Esophagus muscularis mucosa (tissue), 4 donors: ENCODE data around the gene C10orf71. TPM values are rescaled to one million over a fixed set of nuclear protein-coding genes. Genes with fewer than 3 reads are reported as not detected.

Experiments
- DNase-seq: peaks from one replicate; pipeline ENCODE4 v3.0.0-alpha.2; 2017; ENCODE audit errors: extremely low spot score
- H3K27ac ChIP-seq, 4 donors: fragments of 200-600 bp; sonication (generic); replicated peaks in 1 of 4; 1 replicate in 3 of 4; 2 replicates in 1 of 4; pipeline ENCODE4 v1.5.1; 2016 to 2019; ENCODE audit warnings: mild to moderate bottlenecking in 1 of 4
- H3K27me3 ChIP-seq, 4 donors: fragments of 200-600 bp; sonication (generic); one replicate each; pipeline versions ENCODE4 v1.5.1 to v1.6.0; 2016 to 2019
- H3K36me3 ChIP-seq, 4 donors: fragments of 200-600 bp; sonication (generic); one replicate each; pipeline ENCODE4 v1.5.1; 2016 to 2019
- H3K4me1 ChIP-seq, 4 donors: fragments of 200-600 bp; sonication (generic); one replicate each; pipeline ENCODE4 v1.5.1; 2016 to 2019
- H3K4me3 ChIP-seq, 4 donors: fragments of 200-600 bp; sonication (generic); 1 replicate in 2 of 4; 2 replicates in 2 of 4; pipeline ENCODE4 v1.5.1; 2016 to 2019; ENCODE audit warnings: mild to moderate bottlenecking in 4 of 4, moderate library complexity in 1 of 4
- H3K9me3 ChIP-seq, 4 donors: fragments of 200-600 bp; sonication (generic); 1 replicate in 3 of 4; 2 replicates in 1 of 4; pipeline ENCODE4 v1.5.1; 2016 to 2019
- EP300 ChIP-seq: sonication (generic); formaldehyde crosslinking; IDR thresholded peaks from one replicate; pipeline ENCODE4 v1.6.1; 2017; ENCODE audit warnings: antibody characterized with exemption
- POLR2A ChIP-seq: fragments of 450-650 bp; IDR thresholded peaks from one replicate; pipeline ENCODE4 v1.6.1; 2017; ENCODE audit warnings: antibody characterized with exemption, moderate library complexity, mild to moderate bottlenecking, low read depth
- POLR2AphosphoS5 ChIP-seq, 2 donors: sonication (generic); formaldehyde crosslinking; IDR thresholded peaks; one replicate each; pipeline ENCODE4 v1.6.1; 2017; ENCODE audit warnings: antibody characterized with exemption in 2 of 2
- WGBS: methylation state at CpG from one replicate; pipeline ENCODE4 v1.1.5; 2018; 5-methylcytosine and 5-hydroxymethylcytosine counted together
- intact Hi-C: fragments of 100-400 bp; cut with DNase I; formaldehyde crosslinking; loops from one replicate; pipeline ENCODE4 v1.15.1; 2023
- total RNA-seq, 4 donors: library from RNA; depleted of rRNA; stranded (reverse); fragments of >200 nt; gene quantifications; one replicate each; pipeline versions ENCODE4 v1.1.0 to v1.2.1, GENCODE V29; 2016
- TF ChIP-seq, protein P1 (sequence below), 3 experiments: fragments of 200-600 bp in 2 of 3; fragments of 450-650 bp in 1 of 3; sonication (generic) in 2 of 3; IDR thresholded peaks; one replicate each; pipeline ENCODE4 v1.5.1; 2017 to 2019; ENCODE audit warnings: antibody characterized with exemption in 3 of 3, mild to moderate bottlenecking in 2 of 3, moderate library complexity in 1 of 3

The C10orf71 gene
- total RNA-seq, 4 donors from 2014 or later, result 0.06 to 0.42 TPM; not detected in 2

DNA sequence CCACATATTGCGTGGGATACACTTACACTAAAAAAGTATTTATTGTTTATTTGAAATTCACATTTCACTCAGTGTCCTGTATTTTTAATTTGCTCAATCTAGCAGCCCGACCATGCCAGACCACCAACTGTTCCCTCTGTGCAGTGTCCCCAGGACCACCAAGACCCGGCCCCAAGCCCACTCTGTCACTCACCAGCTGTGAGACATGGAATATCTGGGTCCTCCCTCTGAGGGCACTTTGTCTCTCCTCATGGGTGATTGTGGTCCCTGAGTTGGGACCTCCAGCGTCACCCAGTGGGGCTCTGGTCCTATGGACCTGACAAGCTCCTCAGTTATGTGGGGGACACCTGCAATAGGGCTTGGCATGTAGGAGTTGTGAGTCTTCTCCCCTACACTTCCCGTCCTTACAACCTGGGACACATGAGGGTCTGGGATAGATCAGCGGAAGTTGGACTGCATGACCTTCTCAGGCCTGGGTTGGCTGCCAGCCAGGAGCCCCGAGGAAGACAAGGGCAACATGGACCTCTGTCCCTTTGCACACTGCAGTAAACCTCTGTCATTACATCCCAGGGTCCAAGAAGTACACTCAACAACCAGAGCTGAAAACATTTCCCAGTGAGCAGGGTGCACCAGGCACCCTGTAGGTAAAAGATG lies 12.1 kb downstream of the C10orf71 start:
- TF ChIP-seq EP300 (no peak), POLR2A (no peak), POLR2AphosphoS5 (IDR thresholded peaks at IDR 0.05) (no peak)
- TF ChIP-seq, protein P1, sequence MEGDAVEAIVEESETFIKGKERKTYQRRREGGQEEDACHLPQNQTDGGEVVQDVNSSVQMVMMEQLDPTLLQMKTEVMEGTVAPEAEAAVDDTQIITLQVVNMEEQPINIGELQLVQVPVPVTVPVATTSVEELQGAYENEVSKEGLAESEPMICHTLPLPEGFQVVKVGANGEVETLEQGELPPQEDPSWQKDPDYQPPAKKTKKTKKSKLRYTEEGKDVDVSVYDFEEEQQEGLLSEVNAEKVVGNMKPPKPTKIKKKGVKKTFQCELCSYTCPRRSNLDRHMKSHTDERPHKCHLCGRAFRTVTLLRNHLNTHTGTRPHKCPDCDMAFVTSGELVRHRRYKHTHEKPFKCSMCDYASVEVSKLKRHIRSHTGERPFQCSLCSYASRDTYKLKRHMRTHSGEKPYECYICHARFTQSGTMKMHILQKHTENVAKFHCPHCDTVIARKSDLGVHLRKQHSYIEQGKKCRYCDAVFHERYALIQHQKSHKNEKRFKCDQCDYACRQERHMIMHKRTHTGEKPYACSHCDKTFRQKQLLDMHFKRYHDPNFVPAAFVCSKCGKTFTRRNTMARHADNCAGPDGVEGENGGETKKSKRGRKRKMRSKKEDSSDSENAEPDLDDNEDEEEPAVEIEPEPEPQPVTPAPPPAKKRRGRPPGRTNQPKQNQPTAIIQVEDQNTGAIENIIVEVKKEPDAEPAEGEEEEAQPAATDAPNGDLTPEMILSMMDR (IDR thresholded peaks at IDR 0.05), result no peak

DNA sequence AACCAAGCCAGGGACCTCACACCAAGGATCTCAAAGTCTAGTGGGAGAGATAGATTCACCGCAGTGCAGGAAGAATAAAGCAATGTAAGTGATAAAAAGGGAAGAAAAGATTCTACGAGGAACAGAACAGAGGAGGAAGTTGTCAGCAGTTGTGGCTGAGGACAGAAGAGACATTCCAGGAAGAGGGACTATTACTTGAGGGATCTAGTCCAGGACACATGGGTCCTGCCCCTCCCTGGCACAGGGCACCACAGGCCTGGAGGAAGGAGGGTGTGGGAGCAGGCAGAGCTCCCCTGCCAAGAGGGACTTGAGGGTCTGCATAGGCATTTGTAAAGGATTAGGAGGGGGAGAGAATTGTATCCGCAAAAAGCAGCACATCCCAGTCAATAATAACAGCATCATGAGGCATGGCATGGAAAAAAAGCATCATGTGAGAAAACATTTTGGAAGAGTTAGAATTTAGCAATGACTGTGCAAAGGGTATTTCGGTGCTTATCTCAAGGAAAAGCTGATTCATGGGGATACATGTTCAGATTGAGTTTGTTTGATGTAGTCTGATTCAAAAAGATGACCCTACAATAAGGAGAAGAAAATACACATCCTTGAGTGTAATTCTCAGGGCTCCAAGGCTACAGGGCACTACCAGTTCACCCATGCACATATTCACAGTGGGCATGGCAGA lies 12.7 kb downstream of the C10orf71 start:
- Histone ChIP-seq H3K36me3 (peaks cover 0 to 11% (median 0%) of the 10 kb centered on the region in 4 donors), H3K9me3 (peaks cover 0 to 4% (median 0%) of the 10 kb centered on the region in 4 donors), H3K4me3 (no peak overlapping the region), H3K27ac (no peak overlapping the region), H3K4me1 (peaks cover 0 to 14% (median 0%) of the 10 kb centered on the region in 4 donors), H3K27me3 (no peaks in the 10 kb centered on the region)
- intact Hi-C loops, result no loop called here
- WGBS, result 76% methylated on average over 4 of the region's 4 CpGs
- no peak for DNase-seq
- TF ChIP-seq EP300 (no peak), POLR2AphosphoS5 (IDR thresholded peaks at IDR 0.05) (no peak), POLR2A (no peak)
- TF ChIP-seq, protein P1 (IDR thresholded peaks at IDR 0.05), result no peak

More for the DNA sequence above, 12.1 kb downstream of the C10orf71 start:
- Histone ChIP-seq H3K9me3 (peaks cover 0 to 4% (median 0%) of the 10 kb centered on the region in 4 donors), H3K36me3 (peaks cover 0 to 11% (median 0%) of the 10 kb centered on the region in 4 donors), H3K4me3 (no peak overlapping the region), H3K27me3 (no peaks in the 10 kb centered on the region), H3K27ac (no peak overlapping the region), H3K4me1 (peaks cover 0 to 14% (median 0%) of the 10 kb centered on the region in 4 donors)
- 90% methylated on average over 7 of the region's 7 CpGs for WGBS
- intact Hi-C loops, result no loop called here
- no peak for DNase-seq

DNA sequence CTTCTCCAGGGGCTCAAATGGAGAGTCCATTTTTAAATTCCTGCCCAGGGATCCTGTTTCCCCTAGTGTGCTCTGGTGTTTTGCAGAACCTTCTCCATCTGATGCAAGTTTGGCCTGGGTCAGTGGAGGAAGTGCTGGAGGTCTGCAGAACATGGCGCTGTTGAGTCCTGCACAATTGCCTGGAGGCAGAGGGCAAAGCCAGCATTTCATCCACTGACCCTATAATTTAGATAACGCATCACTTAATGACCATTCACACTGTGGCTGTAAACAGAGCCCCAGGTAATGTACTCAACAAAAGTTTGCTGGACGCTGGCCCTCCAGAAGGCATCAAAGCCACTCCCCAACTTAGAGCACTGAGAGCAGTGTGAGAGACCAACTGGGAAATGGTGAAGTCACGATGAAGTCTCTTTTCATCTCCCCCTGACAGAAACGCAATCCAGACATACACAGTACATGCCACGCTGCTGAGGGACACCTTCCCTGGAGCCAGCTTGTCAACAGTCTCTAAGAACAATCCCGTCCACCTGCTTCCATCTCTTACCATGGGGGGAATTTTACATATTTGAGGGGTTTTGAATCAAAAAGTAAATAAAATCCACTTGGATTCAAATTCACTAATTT lies 13.4 kb downstream of the C10orf71 start:
- DNase-seq, result no peak
- H3K4me1 ChIP-seq, result peaks cover 0 to 14% (median 0%) of the 10 kb centered on the region in 4 donors
- peaks cover 0 to 4% (median 0%) of the 10 kb centered on the region in 4 donors for H3K9me3 ChIP-seq
- intact Hi-C loops, result no loop called here
- H3K4me3 ChIP-seq, result no peak overlapping the region
- H3K27ac ChIP-seq, result no peak overlapping the region
- 73% methylated on average over 7 of the region's 7 CpGs for WGBS
- H3K36me3 ChIP-seq, result peaks cover 0 to 14% (median 0%) of the 10 kb centered on the region in 4 donors
- no peaks in the 10 kb centered on the region for H3K27me3 ChIP-seq
- no peak for TF ChIP-seq POLR2AphosphoS5 (IDR thresholded peaks at IDR 0.05)
- no peak for TF ChIP-seq POLR2A
- TF ChIP-seq, protein P1 (IDR thresholded peaks at IDR 0.05), result no peak
- TF ChIP-seq EP300, result no peak

DNA sequence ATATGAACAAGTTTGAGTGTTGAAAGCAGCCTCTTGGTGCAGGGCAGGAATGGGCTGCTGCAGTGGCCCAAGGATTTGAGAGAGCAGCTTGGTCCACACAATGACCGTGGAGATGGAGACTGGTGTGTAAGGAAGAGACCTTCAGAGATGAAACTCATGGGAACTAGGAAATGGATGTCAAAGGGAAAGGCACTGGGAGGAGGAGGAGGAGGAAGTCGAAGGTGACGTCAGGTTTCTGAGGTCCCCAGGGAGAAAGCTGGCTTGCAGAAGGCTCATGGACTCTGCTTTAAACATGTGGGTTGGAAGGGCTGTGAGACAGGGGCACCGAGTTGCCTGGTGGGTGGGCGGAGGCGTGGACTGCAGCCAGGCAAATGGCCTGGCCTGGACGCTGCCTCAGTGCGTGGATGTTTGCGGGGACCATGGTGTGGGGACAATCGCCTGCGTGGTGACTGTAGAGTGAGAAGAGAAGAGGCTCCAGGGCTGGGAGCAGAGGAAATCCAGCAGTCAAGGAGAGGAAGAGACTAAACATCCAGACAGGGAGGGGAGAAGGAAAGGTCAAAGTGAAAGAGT lies 14.6 kb downstream of the C10orf71 start:
- H3K9me3 ChIP-seq, result peaks cover 0 to 4% (median 0%) of the 10 kb centered on the region in 4 donors
- H3K36me3 ChIP-seq, result peaks cover 0 to 27% (median 0%) of the 10 kb centered on the region in 4 donors
- no peak overlapping the region for H3K4me3 ChIP-seq
- peaks cover 0 to 14% (median 0%) of the 10 kb centered on the region in 4 donors for H3K4me1 ChIP-seq
- DNase-seq, result no peak
- intact Hi-C loops, result no loop called here
- H3K27me3 ChIP-seq, result no peaks in the 10 kb centered on the region
- no peak overlapping the region for H3K27ac ChIP-seq
- TF ChIP-seq, protein P1 (IDR thresholded peaks at IDR 0.05), result no peak
- TF ChIP-seq EP300, result no peak
- TF ChIP-seq POLR2A, result no peak
- no peak for TF ChIP-seq POLR2AphosphoS5 (IDR thresholded peaks at IDR 0.05)
- 80% methylated on average over 11 of the region's 11 CpGs for whole genome bisulfite sequencing
